H1 (cell line): Measurements from ENCODE around the gene BAHD1. TPM values are rescaled to one million over a fixed set of nuclear protein-coding genes. Genes with fewer than 3 reads are reported as not detected.

Experiments used
- CTCF ChIA-PET: fragments of 300-600 bp; sonication (Branson Sonifier 250); formaldehyde crosslinking; loops from one replicate; lab custom pipeline; 2021; ENCODE audit not compliant: partially characterized antibody; lab: Charles Lee
- POLR2A ChIA-PET: fragments of 300-600 bp; sonication (Branson Sonifier 250); formaldehyde crosslinking; loops from one replicate; lab custom pipeline; 2021; ENCODE audit warnings: inconsistent platforms; ENCODE audit not compliant: partially characterized antibody; lab: Charles Lee
- DNase-seq, 2 experiments: peaks; one replicate each; pipeline versions ENCODE4 v3.0.0 to v3.0.0-alpha.2; 2010 to 2022; ENCODE audit warnings: low spot score in 2 of 2, low read depth in 1 of 2, mixed read lengths in 1 of 2
- FAIRE-seq: peaks from 2 replicates; lab custom pipeline; 2011; peaks lifted over from hg19 to GRCh38; lab: Jason Lieb, UNC
- H2AFZ ChIP-seq: 2 replicates; pipeline ENCODE4 v1.8.1; 2012; ENCODE audit warnings: low read length, inconsistent platforms
- H2AK5ac ChIP-seq: 2 replicates; pipeline ENCODE4 v1.6.1; 2013; ENCODE audit warnings: low read depth, low read length
- H2BK120ac ChIP-seq: replicated peaks from 2 replicates; pipeline ENCODE3; 2013; ENCODE audit warnings: low read depth, low read length, inconsistent platforms
- H2BK12ac ChIP-seq: 2 replicates; pipeline ENCODE4 v1.6.1; 2013; ENCODE audit warnings: low read depth, low read length
- H2BK15ac ChIP-seq: 2 replicates; pipeline ENCODE4 v1.6.1; 2013; ENCODE audit warnings: low read length
- H2BK20ac ChIP-seq: 2 replicates; pipeline ENCODE4 v1.6.1; 2013; ENCODE audit warnings: low read length
- H2BK5ac ChIP-seq: 2 replicates; pipeline ENCODE4 v1.6.1; 2013; ENCODE audit warnings: low read depth, low read length
- H3K14ac ChIP-seq: 2 replicates; pipeline ENCODE4 v1.6.1; 2013; ENCODE audit warnings: inconsistent platforms; ENCODE audit not compliant: insufficient read length
- H3K18ac ChIP-seq: 2 replicates; pipeline ENCODE4 v1.6.1; 2013; ENCODE audit warnings: low read length; ENCODE audit errors: extremely low read depth
- H3K23ac ChIP-seq: 2 replicates; pipeline ENCODE4 v1.6.1; 2013; ENCODE audit warnings: inconsistent platforms; ENCODE audit not compliant: insufficient read length
- H3K23me2 ChIP-seq: 2 replicates; pipeline ENCODE4 v1.6.1; 2013; ENCODE audit warnings: low read depth, low read length
- H3K27ac ChIP-seq: 2 replicates; pipeline ENCODE4 v1.6.1; 2011; ENCODE audit warnings: low read depth, low read length, inconsistent platforms
- H3K27me3 ChIP-seq, 4 experiments: replicated peaks in 1 of 4; 1 replicate in 1 of 4; 2 replicates in 3 of 4; pipeline versions ENCODE4 v1.6.1 to v1.8.1; 2011 to 2013; ENCODE audit warnings: low read length in 3 of 4, mild to moderate bottlenecking in 3 of 4, inconsistent platforms in 2 of 4, mixed read lengths in 2 of 4, moderate library complexity in 1 of 4; ENCODE audit not compliant: control insufficient read depth in 3 of 4, insufficient read depth in 3 of 4; ENCODE audit errors: extremely low read depth in 1 of 4
- H3K36me3 ChIP-seq, 4 experiments: 2 replicates each; pipeline versions ENCODE4 v1.6.1 to v1.8.1; 2011 to 2013; ENCODE audit warnings: mild to moderate bottlenecking in 4 of 4, low read length in 3 of 4, moderate library complexity in 2 of 4, control low read depth in 1 of 4, inconsistent platforms in 1 of 4; ENCODE audit not compliant: insufficient read depth in 4 of 4, control insufficient read depth in 2 of 4
- H3K4ac ChIP-seq: replicated peaks from 2 replicates; pipeline ENCODE3; 2013; ENCODE audit warnings: low read length, low read depth, mixed read lengths, inconsistent platforms; ENCODE audit not compliant: insufficient read length
- H3K4me1 ChIP-seq, 4 experiments: replicated peaks in 1 of 4; 1 replicate in 1 of 4; 2 replicates in 3 of 4; pipeline versions ENCODE4 v1.6.1 to v1.8.1; 2011 to 2013; ENCODE audit warnings: low read length in 3 of 4, inconsistent platforms in 2 of 4, mixed read lengths in 1 of 4; ENCODE audit not compliant: insufficient read depth in 4 of 4, control insufficient read depth in 3 of 4
- H3K4me2 ChIP-seq, 2 experiments: 2 replicates each; pipeline versions ENCODE4 v1.6.1 to v1.8.1; 2011 to 2013; ENCODE audit warnings: low read depth in 2 of 2, low read length in 2 of 2, control low read depth in 1 of 2, inconsistent platforms in 1 of 2, mild to moderate bottlenecking in 1 of 2; ENCODE audit not compliant: insufficient read depth in 1 of 2
- H3K4me3 ChIP-seq, 4 experiments: fragments of 200-600, 300-600 bp in 1 of 4; sonication (generic), shearing (Covaris generic), sonication (Bioruptor Twin) in 1 of 4; 2 replicates each; pipeline versions ENCODE4 v1.5.1 to v1.8.1; 2011 to 2016; ENCODE audit warnings: low read length in 4 of 4, low read depth in 3 of 4, control low read depth in 2 of 4, inconsistent platforms in 2 of 4, mild to moderate bottlenecking in 2 of 4, mixed read lengths in 1 of 4, moderate library complexity in 1 of 4; ENCODE audit not compliant: insufficient read depth in 2 of 4; ENCODE audit errors: extremely low read depth in 1 of 4
- H3K56ac ChIP-seq: replicated peaks from 2 replicates; pipeline ENCODE3; 2013; ENCODE audit warnings: low read depth, mild to moderate bottlenecking, mixed read lengths, low read length, inconsistent platforms; ENCODE audit not compliant: insufficient read length
- H3K79me1 ChIP-seq: 2 replicates; pipeline ENCODE4 v1.6.1; 2013; ENCODE audit warnings: low read depth, low read length, control low read depth
- H3K79me2 ChIP-seq, 2 experiments: 2 replicates each; pipeline versions ENCODE4 v1.6.1 to v1.8.1; 2012 to 2013; ENCODE audit warnings: low read length in 2 of 2, mild to moderate bottlenecking in 2 of 2, inconsistent platforms in 1 of 2; ENCODE audit not compliant: insufficient read depth in 2 of 2, control insufficient read depth in 1 of 2
- H3K9ac ChIP-seq, 4 experiments: replicated peaks in 1 of 4; 1 replicate in 1 of 4; 2 replicates in 3 of 4; pipeline versions ENCODE4 v1.6.1 to v1.8.1; 2011 to 2013; ENCODE audit warnings: low read depth in 3 of 4, low read length in 3 of 4, control low read depth in 2 of 4, mild to moderate bottlenecking in 2 of 4, moderate library complexity in 2 of 4, inconsistent platforms in 1 of 4; ENCODE audit errors: extremely low read depth in 1 of 4
- H3K9me3 ChIP-seq, 2 experiments: 2 replicates each; pipeline versions ENCODE4 v1.6.1 to v1.8.1; 2012 to 2013; ENCODE audit warnings: mild to moderate bottlenecking in 2 of 2, moderate library complexity in 2 of 2, control low read depth in 1 of 2, inconsistent platforms in 1 of 2, low read depth in 1 of 2, low read length in 1 of 2, mixed read lengths in 1 of 2; ENCODE audit not compliant: insufficient read depth in 2 of 2
- H4K20me1 ChIP-seq, 2 experiments: replicated peaks in 1 of 2; 2 replicates each; pipeline versions ENCODE3 to v1.8.1; 2011 to 2013; ENCODE audit warnings: inconsistent platforms in 2 of 2, low read length in 2 of 2, mild to moderate bottlenecking in 1 of 2; ENCODE audit not compliant: insufficient read depth in 2 of 2, control insufficient read depth in 1 of 2
- H4K5ac ChIP-seq: 2 replicates; pipeline ENCODE4 v1.6.1; 2013; ENCODE audit warnings: low read length, low read depth, mixed read lengths, inconsistent platforms; ENCODE audit not compliant: insufficient read length
- H4K8ac ChIP-seq: 2 replicates; pipeline ENCODE4 v1.8.0; 2013; ENCODE audit warnings: mild to moderate bottlenecking, moderate library complexity, low read length, inconsistent platforms; ENCODE audit not compliant: insufficient read depth; ENCODE audit errors: extremely low read depth
- H4K91ac ChIP-seq: replicated peaks from 2 replicates; pipeline ENCODE3; 2013; ENCODE audit warnings: low read length, mixed read lengths, inconsistent platforms; ENCODE audit not compliant: insufficient read length
- ATF3 ChIP-seq: IDR thresholded peaks from 2 replicates; pipeline ENCODE4 v1.6.1; 2011; ENCODE audit warnings: low read depth, mild to moderate bottlenecking, low read length; ENCODE audit not compliant: insufficient read depth
- BACH1 ChIP-seq: IDR thresholded peaks from 2 replicates; pipeline ENCODE4 v1.6.1; 2012; ENCODE audit warnings: low read length, improper control_type of control experiment
- CBX8 ChIP-seq: fragments of 300-800, 300-1000 bp; sonication (generic); IDR thresholded peaks from 2 replicates; pipeline ENCODE4 v1.7.1; 2016; ENCODE audit warnings: low read depth, low read length, borderline replicate concordance
- CREB1 ChIP-seq: IDR thresholded peaks from 2 replicates; pipeline ENCODE4 v1.6.1; 2012; ENCODE audit warnings: inconsistent platforms
- JUN ChIP-seq: IDR thresholded peaks from 2 replicates; pipeline ENCODE4 v1.6.1; 2011; ENCODE audit warnings: low read depth, mild to moderate bottlenecking, improper control_type of control experiment, low read length
- KDM4A ChIP-seq: IDR thresholded peaks from one replicate; pipeline ENCODE4 v1.7.1; 2012; ENCODE audit warnings: low read depth, mild to moderate bottlenecking, moderate library complexity, low read length, inconsistent platforms; ENCODE audit not compliant: severe bottlenecking
- MAX ChIP-seq: IDR thresholded peaks from 2 replicates; pipeline ENCODE4 v1.6.1; 2012; ENCODE audit warnings: inconsistent platforms
- SIRT6 ChIP-seq: IDR thresholded peaks from one replicate; pipeline ENCODE4 v1.7.1; 2012; ENCODE audit warnings: low read length, inconsistent platforms
- SUZ12 ChIP-seq: fragments of 200-600 bp; sonication (generic); IDR thresholded peaks from 2 replicates; pipeline ENCODE4 v1.6.1; 2012; ENCODE audit warnings: mild to moderate bottlenecking, inconsistent platforms, low read length, moderate library complexity, mixed read lengths
- TAF7 ChIP-seq: optimal IDR thresholded peaks from 2 replicates; pipeline ENCODE3; 2011; ENCODE audit warnings: low read depth, mild to moderate bottlenecking, inconsistent platforms, low read length, moderate library complexity, borderline replicate concordance
- USF2 ChIP-seq: IDR thresholded peaks from 2 replicates; pipeline ENCODE4 v1.6.1; 2011; ENCODE audit warnings: low read length, improper control_type of control experiment
- WGBS, 2 experiments: shearing (Covaris generic) in 1 of 2; methylation state at CpG; one replicate each; pipeline versions ENCODE4 v1.1.6 to v1.1.7; 2013 to 2015; ENCODE audit warnings: low lambda C conversion rate in 2 of 2, mixed read lengths in 2 of 2, inconsistent platforms in 1 of 2, low coverage in 1 of 2, missing lambda C conversion rate in 1 of 2; ENCODE audit not compliant: insufficient replicate concordance in 2 of 2, insufficient coverage in 1 of 2, insufficient read length in 1 of 2; ENCODE audit errors: extremely low coverage in 1 of 2, missing lambda C conversion rate in 1 of 2; 5-methylcytosine and 5-hydroxymethylcytosine counted together
- polyA plus RNA-seq, 7 experiments: library from polyadenylated mRNA; depleted of rRNA in 3 of 7; stranded (reverse) in 5 of 7; unstranded in 2 of 7; fragments of >200 nt in 5 of 7; fragments of 200-250 nt in 2 of 7; gene quantifications; 1 replicate in 5 of 7; 2 replicates in 1 of 7; 4 replicates in 1 of 7; pipeline versions ENCODE4 v1.2.1 to v1.2.3, GENCODE V29; 2011 to 2013; ENCODE audit warnings: missing spikeins in 2 of 7, mixed read lengths in 2 of 7
- total RNA-seq: library from RNA; stranded (reverse); fragmentation: NEBNext Ultra II Directional; extraction: Animal tissue kit (Norgen Biotek cat#: 25700); gene quantifications from 2 replicates; pipeline ENCODE4 v1.2.1, GENCODE V29; 2021

BAHD1 gene
- total and polyA plus RNA-seq, 2 of the 8 experiments (the other 6 are each of a cell fraction or from before 2014, with no cell fraction given): 15.0 to 38.9 TPM

GRCh38 chr15:40414816-40415215, 25.9 kb upstream of the BAHD1 start:
- Histone ChIP-seq H2BK12ac (no peak overlapping the region), H2BK15ac (no peak overlapping the region), H3K9ac (no peak overlapping the region), H3K79me2 (no peaks in the 10 kb centered on the region), H4K5ac (no peak overlapping the region), H3K4me1 (no peaks in the 10 kb centered on the region), H2BK5ac (no peak overlapping the region), H3K4me2 (no peak overlapping the region), H3K27me3 (no peaks in the 10 kb centered on the region), H3K18ac (no peak overlapping the region), H3K23me2 (no peaks in the 10 kb centered on the region), H3K36me3 (peaks cover 42 to 82% (median 63%) of the 10 kb centered on the region in 4 experiments), H3K9me3 (no peaks in the 10 kb centered on the region), H4K8ac (no peak overlapping the region), H4K20me1 (peaks cover 0 to 11% of the 10 kb centered on the region in 2 experiments), H3K4me3 (no peak overlapping the region), H2AK5ac (no peak overlapping the region), H4K91ac (no peak overlapping the region), H2BK120ac (no peak overlapping the region), H2BK20ac (no peak overlapping the region), H3K56ac (no peak overlapping the region), H3K4ac (no peak overlapping the region), H3K23ac (no peak overlapping the region), H2AFZ (no peak overlapping the region), H3K14ac (no peak overlapping the region), H3K79me1 (no peaks in the 10 kb centered on the region), H3K27ac (no peak overlapping the region)
- CTCF ChIA-PET: interaction anchor here (1.1 to 16.2 kb wide), 3 partner anchors 46 to 93 kb away, joined by 4 to 184 read pairs (median 7); partner anchors contain the start of gene CCDC9B
- DNase-seq: no peak
- WGBS, 2 experiments: 94% methylated on average over 6 of the region's 7 CpGs; no CpG with 5 or more reads in 1 of the 2 experiments
- POLR2A ChIA-PET: interaction anchor here (1.1 to 8.8 kb wide), 7 partner anchors 9 to 125 kb away, joined by 3 to 77 read pairs (median 5); partner anchors contain the start of genes IVD and KNSTRN
- no peak for FAIRE-seq
- TF ChIP-seq SIRT6: no peak
- TF ChIP-seq ATF3: no peak
- no peak for TF ChIP-seq KDM4A
- no peak for TF ChIP-seq MAX
- TF ChIP-seq CBX8: no peak
- TF ChIP-seq USF2: no peak
- TF ChIP-seq TAF7: no peak
- TF ChIP-seq CREB1: no peak
- no peak for TF ChIP-seq SUZ12
- no peak for TF ChIP-seq JUN
- no peak for TF ChIP-seq BACH1
